NCI-H2029 treated with DMSO at 0.1 percent for 48 hours (cell line): Measurements from ENCODE around the gene RTEL1.

Experiments used
- DNase-seq: peaks from one replicate; lab custom pipeline; 2025; lab: John Stamatoyannopoulos, UW

RTEL1 gene

GRCh38 chr20:63739130-63740069, 81.3 kb downstream of the RTEL1 start, which contains the start of gene SLC2A4RG:
Gene SLC2A4RG (plus strand): TSS chr20:63739776. CDS start chr20:63739913, 137 bp downstream.
- DNase-seq: no peak

GRCh38 chr20:63740070-63740626, 82.0 kb downstream of the RTEL1 start:
- DNase-seq: no peak

GRCh38 chr20:63740627-63741353, 82.7 kb downstream of the RTEL1 start:
- DNase-seq: peak; percentile 10

GRCh38 chr20:63741354-63741675, 83.2 kb downstream of the RTEL1 start:
- DNase-seq: no peak

- DNase-seq: no peak
Measured at GRCh38 chr20:63741676-63742380, 83.7 kb downstream of the RTEL1 start.

- no peak for DNase-seq
Measured at GRCh38 chr20:63742381-63743024, 84.4 kb downstream of the RTEL1 start.

- DNase-seq: no peak
Measured at GRCh38 chr20:63743210-63743970, 85.3 kb downstream of the RTEL1 start.

- DNase-seq: no peak
Measured at GRCh38 chr20:63744158-63744557, 86.0 kb downstream of the RTEL1 start.

GRCh38 chr20:63744574-63745423, 86.7 kb downstream of the RTEL1 start:
- no peak for DNase-seq

- no peak for DNase-seq
Measured at GRCh38 chr20:63745424-63745805, 87.3 kb downstream of the RTEL1 start.
